Measurements from ENCODE around the gene KDM6A.
"Not testable (repeated sequence)": the region's sequence is repeated elsewhere in the genome, so short reads cannot be mapped to it uniquely, and the experiment has no call there.

Gene KDM6A

DNA sequence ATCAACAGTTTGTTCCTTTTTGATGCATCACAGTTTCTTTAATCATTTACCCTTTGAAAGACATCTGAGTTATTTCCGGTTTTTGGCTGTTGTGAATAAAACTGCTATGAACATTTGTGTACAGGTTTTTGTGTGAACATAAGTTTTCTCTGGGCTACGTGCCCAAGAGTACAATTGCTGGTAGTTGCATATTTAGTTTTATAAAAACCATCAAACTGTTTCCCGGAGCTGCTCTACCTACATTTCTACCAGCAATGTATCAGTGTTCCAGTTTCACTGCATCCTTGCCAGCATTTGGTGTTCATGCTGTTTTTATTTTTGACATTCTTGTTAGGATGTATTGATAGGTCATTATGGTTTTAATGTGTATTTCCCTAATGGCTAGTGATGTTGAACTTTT lies 17.3 kb downstream of the KDM6A start:
- DNase-seq: no peak

GRCh38 chrX:44890687-44891086 lies 17.7 kb downstream of the KDM6A start:
- not testable (repeated sequence) for DNase-seq

DNA sequence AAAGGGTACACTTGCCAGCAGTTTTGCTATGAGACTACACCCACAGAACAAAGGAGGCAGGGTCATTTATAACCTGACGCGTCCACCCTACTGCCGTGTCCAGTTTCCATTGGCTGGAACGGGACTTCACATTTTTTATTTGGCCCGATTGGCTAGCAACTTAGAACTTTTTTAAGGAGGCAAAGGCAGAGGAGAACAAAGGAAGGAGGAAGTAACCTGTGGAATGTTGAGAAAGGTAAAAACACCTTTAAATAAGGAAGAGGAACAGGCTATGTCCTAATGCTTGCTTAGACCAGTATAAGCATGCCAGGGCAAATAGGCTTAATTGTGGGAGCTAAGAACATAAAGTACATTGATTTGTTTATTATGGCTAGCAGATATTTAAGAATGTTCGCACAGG lies 18.7 kb downstream of the KDM6A start:
- no peak for DNase-seq

- DNase-seq: no peak
Measured at GRCh38 chrX:44896876-44897186, 23.8 kb downstream of the KDM6A start.

GRCh38 chrX:44897539-44897938 lies 24.6 kb downstream of the KDM6A start:
- DNase-seq: no peak

DNA sequence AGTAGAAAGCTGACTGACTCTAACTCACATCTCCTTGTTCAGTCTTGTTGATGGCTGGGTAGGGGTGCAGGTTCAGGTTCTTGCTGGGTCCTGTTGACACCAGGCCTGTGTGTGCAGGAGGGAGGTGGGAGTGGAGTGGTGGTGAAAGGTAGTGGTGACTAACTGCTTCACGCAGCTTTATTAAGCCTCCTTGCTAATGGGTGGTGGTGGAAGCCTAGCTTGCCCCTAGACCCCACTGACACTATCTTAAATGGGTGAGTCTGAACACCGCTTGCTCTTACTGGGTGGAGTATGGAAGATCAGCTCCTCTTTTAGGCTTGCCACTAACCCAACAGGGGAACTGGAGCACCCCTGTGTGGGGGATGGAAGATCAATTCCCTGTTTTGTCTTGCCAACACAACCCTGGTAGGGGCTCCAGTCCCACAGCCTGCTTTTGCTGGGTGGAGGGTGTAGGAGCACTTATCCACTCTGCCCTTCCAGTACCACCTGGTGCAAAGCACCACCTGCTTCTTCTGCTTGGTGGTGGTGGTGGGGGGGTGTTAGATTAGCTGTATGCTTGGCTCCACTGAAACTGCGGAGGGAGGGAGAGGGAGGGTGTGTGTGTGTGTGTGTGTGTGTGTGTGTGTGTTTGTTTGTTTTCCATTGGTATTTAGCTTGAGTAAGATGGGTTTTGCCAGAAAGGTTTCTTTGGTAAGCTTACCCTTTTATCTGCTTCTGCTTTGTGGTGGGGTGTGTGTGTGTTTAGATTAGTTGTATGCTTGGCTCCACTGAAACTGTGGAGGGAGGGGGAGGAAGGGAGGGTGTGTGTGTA lies 25.6 kb downstream of the KDM6A start:
- DNase-seq: no peak

- DNase-seq: no peak
Measured at GRCh38 chrX:44899946-44900345, 27.0 kb downstream of the KDM6A start.

DNA sequence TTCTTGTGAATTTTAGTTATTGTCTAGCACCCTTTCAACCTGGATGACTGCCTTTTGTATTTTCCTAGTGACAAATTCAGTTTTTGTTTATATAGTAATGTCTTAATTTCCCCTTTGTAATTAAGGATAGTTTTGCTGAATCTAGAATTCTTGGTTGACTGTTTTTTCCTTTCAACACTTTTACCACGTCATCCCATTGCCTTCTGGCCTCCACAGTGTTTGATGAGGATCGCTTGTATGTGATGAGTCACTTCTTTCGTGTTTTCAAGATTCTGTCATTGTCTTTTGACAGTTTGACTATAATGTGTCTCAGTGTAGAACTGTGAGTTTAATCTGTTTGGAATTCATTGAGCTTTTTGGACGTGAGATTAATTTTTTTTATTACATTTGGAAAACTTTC lies 30.1 kb downstream of the KDM6A start:
- no peak for DNase-seq

DNA sequence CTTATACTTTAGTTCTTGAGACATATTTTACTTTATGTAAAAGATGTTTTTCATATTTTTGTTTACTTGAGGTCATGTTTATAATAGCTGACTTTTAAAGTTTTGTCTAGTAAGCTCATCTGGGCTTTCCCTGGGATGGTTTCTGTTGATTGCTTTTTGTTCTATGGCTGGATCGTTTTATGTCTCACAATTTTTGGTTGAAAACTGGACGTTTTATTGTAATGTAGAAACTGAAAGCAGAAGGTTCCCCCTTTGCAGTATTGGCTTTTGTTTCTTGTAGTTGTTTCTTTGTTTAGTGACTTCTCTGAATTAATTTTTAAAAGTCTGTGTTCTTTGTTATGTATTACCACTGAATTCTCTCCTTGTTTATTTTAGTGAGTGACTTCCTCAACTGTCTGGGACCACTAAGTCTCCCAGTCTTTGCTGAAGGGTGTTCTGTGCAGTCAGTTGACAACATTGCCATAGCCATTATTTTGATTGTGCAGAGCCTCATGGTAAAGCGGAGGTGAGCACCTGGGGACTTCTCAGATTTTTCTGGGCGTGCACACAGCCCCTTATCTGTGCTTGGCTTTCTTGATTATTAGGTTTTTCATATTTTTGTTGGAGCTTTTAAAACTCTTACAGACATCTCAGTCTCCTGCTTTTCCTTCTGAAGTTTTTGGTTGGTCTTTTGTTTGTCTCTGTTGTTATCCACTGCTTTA lies 31.0 kb downstream of the KDM6A start:
- DNase-seq: no peak

GRCh38 chrX:44904542-44905115 lies 31.6 kb downstream of the KDM6A start:
- no peak for DNase-seq

DNA sequence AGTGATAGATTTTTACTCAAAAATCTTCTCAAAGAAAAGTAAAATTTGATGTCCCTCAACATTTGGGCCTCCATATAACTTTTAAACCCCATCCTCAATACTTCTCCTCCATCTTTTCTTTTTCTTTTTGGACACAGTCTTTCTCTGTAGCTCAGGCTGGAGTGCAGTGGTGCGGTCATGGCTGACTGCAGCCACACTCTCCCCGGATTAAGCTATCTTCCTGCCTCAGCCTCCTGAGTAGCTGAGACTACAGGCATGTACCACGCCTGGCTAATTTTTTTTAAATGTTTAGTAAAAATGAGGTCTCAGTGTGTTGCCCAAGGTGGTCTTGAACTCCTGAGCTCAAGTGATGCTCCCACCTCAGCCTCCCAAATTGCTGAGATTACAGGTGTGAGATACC lies 33.1 kb downstream of the KDM6A start:
- DNase-seq: no peak

DNA sequence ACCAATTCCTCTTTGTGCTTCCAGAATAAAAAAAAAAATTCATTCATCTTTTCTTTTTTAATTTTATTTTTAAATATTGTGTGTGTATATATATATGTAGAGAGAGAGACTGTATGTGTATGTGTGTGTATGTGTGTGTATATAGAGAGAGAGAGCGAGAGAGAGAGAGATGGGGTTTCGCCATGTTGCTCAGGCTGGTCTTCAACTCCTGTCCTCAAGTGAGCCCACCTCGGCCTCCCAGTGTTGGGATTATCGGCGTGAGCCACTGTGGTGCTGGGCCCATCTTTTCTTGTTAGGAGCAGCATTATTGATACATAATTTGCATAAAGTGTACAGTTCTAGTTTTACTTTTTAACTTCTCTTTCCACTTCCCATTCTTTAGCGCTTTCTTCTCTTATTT lies 33.6 kb downstream of the KDM6A start:
- no peak for DNase-seq

DNA sequence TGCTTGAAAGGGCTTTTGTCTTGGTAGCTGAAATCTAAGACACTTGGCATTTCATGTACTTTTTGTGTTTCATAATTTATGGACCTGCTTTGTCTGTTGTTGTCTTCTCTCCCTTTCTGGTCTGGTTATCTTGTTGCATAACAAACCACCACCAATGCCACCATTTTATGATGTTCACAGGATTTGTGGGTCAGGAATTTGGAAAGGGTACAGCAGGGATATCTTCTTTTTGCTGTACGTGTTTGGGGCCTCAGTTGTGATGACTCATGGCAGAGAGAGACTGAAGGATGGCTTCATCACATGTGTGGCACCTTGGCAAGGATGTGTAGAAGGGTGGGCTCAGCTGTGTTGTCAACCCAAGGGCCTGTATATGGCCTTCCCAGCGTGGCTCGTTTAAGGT lies 35.2 kb downstream of the KDM6A start:
- DNase-seq: no peak

DNA sequence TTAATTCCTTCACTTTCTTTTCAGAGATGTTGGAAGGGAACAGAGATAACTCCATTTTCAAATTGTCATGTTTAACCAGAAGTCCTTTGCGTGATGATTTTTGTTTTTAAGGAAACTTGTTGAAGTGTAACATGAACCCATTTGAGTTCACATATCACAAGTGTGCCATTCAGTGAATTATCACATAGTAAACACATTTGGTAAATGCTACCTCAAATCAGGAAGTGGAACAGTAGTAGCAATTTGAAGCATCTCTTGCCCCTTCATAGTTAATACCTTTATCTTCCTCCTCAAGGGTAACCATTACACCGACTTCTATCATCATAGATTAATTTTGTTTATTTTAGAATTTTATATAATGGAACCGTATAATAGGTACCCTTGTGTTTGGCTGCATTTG lies 35.8 kb downstream of the KDM6A start:
- DNase-seq: no peak

- DNase-seq: not testable (repeated sequence)
Measured at GRCh38 chrX:44910508-44910907, 37.5 kb downstream of the KDM6A start.

DNA sequence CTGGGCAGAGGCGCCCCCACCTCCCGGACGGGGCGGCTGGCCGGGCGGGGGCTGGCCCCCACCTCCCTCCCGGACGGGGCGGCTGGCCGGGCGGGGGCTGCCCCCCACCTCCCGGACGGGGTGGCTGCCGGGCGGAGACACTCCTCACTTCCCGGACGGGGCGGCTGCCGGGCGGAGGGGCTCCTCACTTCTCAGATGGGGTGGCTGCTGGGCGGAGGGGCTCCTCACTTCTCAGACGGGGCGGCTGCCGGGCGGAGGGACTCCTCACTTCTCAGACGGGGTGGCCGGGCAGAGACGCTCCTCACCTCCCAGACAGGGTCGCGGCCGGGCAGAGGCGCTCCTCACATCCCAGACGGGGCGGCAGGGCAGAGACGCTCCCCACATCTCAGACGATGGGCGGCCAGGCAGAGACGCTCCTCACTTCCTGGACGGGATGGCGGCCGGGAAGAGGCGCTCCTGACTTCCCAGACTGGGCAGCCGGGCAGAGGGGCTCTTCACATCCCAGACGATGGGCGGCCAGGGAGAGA lies 38.1 kb downstream of the KDM6A start:
- DNase-seq: not testable (repeated sequence)

DNA sequence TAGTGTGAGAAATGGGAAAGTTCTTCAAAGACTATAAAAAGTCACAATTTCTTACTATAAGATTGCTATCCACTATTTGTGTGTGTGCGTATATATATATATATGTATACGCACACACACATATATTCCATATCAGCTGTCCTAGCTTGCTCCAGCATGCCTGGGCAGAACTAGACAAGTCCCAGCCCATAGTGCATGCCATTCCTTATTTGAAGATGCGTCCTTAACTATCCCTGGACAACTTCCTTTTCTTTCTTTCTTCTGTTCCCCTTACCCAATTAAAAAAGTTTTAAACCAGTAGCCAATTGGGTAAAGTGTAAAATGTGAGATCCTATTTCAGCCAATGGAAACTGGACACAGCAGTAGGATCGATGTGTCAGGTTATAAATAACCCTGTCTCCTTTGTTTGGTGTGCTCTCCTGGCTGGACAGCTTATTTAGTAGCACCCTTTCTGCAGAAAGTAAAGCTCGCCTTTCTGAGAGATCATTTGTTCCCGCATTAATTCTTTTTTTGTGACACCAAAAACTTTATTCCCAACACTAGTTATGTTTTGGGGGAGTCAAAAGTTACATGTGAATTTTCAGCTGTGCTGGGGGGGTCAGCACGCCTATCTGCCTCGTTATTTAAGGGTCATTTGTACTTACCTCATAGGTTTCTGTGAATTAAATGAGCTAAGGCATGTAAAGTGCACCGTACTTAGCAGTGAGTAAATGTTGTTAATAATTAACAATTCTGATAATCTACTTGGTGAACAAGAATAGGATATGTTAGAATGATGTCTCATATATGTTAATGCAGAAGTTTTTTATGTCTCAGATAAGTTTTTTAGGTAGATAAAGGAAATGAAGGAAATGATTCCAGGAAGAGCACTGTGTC lies 40.9 kb downstream of the KDM6A start:
- no peak for DNase-seq

DNA sequence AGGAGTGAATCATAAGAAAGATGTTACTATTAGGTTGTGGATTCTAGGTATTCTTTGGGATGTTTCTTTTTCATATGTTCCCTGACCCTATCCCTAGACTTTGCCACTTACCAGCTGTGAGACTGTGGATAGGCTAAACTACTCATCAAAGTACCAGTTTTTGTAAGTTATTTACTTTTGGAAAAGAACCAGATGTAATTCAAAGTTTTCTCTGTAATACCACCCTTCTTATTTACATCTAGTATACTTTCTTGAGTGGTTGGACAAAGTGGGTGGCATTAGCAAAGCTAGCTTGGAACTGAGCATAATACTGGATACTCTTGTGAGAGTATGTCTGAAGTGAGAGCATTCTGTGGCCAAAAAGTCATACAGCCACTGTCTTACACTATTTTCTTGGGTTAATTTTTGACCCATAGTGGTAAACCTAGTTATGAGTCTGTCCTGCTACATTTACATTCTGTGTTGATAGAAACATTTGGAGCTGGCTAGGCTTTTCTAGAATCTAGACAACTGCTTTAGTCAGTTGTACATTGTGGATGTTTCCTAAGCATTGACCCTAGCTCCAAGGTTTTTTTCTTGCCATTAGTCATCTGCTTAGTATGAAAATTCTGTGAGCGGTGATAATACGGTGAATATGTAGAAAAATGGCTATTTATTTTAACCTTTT lies 41.7 kb downstream of the KDM6A start:
- no peak for DNase-seq

DNA sequence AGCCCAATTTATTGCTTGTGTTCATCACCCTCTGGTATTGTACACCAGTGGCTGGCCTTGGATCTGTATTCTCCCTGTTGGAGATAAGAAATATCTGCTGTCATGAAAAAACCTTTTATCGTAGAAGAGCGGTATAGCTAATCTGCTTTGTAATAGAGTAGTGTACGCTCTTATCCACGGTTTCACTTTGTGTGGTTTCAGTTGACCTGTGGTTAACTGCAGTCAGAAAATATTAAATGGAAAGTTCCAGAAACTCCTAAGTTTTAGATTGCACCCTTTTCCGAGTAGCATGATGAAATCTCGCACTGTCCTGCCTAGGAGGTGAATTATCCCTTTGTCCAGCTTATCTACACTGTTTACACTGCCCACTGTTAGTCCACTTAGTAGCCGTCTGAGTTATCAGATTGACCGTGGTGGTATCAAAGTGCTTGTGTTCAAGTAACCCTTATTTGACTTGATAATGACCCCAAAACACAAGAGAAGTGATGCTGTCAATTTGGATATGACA lies 42.4 kb downstream of the KDM6A start:
- no peak for DNase-seq

GRCh38 chrX:44918722-44919121 lies 45.7 kb downstream of the KDM6A start:
- DNase-seq: no peak

DNA sequence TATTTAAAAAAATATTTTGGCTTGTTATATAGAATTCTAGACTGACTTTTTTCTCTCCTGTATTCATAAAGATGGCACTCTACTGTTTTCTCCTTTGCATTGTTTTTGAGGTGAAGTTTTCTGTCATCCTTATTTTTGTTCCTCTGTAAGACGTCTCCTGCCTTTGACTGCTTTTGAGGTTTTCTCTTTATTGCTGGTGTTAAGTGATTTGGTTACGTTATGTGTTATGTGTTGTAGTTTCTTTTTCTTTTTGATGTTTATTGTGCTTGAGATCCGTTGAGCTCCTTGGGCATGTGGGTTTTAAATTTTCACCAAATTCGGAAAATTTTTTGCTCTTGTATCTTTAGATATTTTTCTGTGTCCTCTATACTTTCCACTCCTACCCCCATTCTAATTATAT lies 50.0 kb downstream of the KDM6A start:
- DNase-seq: no peak

GRCh38 chrX:44927398-44927797 lies 54.4 kb downstream of the KDM6A start:
- no peak for DNase-seq

Data from NCI-H446 treated with DMSO at 0.1 percent for 48 hours (cell line).